ENCODE measurements around the gene NBDY.
"Not testable (repeated sequence)": the region's sequence is repeated elsewhere in the genome, so short reads cannot be mapped to it uniquely, and the experiment has no call there.

DNA sequence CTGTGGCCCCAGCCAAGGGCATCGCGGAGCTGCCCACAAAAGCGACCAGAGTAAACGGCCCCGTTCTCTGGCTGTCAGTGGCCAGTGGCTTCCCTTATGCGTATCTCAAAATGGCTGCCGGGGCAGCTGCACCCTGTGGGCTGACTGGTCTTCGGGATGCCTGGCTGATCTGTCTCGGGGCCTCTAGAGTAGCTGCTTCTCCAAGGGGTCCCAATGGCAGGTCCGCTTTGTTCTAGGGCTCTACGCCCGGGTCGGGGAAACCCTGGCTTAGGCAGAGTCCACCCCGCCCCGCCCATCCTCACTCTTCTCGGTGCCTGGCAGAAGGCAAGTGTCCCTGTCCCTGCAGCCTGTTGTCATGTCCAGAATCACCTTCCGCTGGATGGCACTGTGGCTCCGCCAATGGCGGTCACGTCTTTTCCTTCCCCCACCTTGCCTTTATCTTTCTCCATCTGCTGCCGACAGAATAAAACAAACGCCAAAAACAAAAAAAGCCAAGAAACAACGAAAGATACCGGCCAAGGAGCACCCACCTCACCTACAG lies 39.1 kb downstream of the NBDY start:
- TF ChIP-seq ZNF302 (CRISPR knock-in tag; IDR thresholded peaks at IDR 0.05); CTCF (IDR thresholded peaks at IDR 0.05); RCOR1 (IDR thresholded peaks at IDR 0.05; ENCODE audit: low read depth, low read length); POLR2A (IDR thresholded peaks at IDR 0.05; ENCODE audit: low read length); BHLHE40 (IDR thresholded peaks at IDR 0.05; ENCODE audit: low read depth, low read length); MAFK (IDR thresholded peaks at IDR 0.05; ENCODE audit: partially characterized antibody); FOSL2 (IDR thresholded peaks at IDR 0.05); FOSL2 (CRISPR knock-in tag; IDR thresholded peaks at IDR 0.05); EP300 (IDR thresholded peaks at IDR 0.05); KDM1A (IDR thresholded peaks at IDR 0.05; ENCODE audit: low read depth); RFX5 (IDR thresholded peaks at IDR 0.05); CEBPB (IDR thresholded peaks at IDR 0.05); MYC (IDR thresholded peaks at IDR 0.05; ENCODE audit: borderline replicate concordance, low read length): not testable (repeated sequence)
